VCaP (cell line): ENCODE data around the gene OSBPL5.

ENCODE experiments used
- H3K27ac ChIP-seq: fragments of 450-650 bp; 2 replicates; pipeline ENCODE4 v1.5.1; 2017
- TF ChIP-seq, protein P1 (sequence below): fragments of 450-650 bp; conservative IDR thresholded peaks from 2 replicates; pipeline ENCODE4 v1.5.1; 2017; ENCODE audit warnings: mild to moderate bottlenecking, moderate library complexity

OSBPL5 gene

DNA sequence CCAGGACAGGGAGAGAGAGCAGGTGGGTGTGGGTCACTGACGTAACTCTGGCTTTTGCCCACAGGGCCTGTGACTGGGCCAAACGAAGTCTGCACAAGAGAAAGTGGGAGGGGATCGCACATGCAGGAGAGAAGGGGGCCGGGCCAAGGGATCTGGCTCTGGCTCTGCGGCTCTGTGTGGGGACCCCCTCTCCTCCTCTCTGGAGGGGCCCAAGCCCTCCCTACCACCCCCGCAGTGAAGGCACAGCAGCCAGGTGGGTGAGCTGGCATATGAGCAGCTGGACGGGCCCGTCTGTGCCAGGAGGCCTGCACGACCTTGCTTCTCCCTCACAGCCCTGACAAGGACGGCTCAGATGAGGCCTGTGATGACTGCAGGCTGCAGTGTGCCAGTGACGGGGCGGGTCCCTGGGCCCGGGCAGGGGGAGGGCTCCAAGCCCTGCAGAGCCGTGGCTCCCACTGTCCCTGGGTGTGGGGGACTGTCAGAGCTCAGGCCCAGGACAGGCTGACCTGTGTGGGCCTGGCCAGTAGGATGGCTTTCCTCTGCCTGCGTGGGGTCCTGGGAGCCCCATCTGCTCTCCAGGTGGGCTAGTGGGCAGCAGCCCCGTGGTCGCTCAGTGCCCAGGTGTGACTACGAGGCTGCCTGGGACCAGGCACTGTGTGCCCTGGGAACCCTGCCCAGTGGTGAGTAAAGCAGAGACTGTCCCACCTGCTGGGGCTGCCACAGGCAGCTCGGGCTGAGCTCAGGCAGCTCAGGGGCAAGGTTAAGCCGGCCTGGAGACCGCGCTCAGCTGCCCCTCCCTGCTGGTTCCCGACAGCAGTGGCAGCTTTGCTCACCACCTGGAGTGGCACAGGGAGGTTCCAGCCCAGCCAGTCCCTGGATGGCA, 31.3 kb upstream of the OSBPL5 start:
- no peak overlapping the region for H3K27ac ChIP-seq
- TF ChIP-seq, protein P1, sequence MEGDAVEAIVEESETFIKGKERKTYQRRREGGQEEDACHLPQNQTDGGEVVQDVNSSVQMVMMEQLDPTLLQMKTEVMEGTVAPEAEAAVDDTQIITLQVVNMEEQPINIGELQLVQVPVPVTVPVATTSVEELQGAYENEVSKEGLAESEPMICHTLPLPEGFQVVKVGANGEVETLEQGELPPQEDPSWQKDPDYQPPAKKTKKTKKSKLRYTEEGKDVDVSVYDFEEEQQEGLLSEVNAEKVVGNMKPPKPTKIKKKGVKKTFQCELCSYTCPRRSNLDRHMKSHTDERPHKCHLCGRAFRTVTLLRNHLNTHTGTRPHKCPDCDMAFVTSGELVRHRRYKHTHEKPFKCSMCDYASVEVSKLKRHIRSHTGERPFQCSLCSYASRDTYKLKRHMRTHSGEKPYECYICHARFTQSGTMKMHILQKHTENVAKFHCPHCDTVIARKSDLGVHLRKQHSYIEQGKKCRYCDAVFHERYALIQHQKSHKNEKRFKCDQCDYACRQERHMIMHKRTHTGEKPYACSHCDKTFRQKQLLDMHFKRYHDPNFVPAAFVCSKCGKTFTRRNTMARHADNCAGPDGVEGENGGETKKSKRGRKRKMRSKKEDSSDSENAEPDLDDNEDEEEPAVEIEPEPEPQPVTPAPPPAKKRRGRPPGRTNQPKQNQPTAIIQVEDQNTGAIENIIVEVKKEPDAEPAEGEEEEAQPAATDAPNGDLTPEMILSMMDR: no peak

DNA sequence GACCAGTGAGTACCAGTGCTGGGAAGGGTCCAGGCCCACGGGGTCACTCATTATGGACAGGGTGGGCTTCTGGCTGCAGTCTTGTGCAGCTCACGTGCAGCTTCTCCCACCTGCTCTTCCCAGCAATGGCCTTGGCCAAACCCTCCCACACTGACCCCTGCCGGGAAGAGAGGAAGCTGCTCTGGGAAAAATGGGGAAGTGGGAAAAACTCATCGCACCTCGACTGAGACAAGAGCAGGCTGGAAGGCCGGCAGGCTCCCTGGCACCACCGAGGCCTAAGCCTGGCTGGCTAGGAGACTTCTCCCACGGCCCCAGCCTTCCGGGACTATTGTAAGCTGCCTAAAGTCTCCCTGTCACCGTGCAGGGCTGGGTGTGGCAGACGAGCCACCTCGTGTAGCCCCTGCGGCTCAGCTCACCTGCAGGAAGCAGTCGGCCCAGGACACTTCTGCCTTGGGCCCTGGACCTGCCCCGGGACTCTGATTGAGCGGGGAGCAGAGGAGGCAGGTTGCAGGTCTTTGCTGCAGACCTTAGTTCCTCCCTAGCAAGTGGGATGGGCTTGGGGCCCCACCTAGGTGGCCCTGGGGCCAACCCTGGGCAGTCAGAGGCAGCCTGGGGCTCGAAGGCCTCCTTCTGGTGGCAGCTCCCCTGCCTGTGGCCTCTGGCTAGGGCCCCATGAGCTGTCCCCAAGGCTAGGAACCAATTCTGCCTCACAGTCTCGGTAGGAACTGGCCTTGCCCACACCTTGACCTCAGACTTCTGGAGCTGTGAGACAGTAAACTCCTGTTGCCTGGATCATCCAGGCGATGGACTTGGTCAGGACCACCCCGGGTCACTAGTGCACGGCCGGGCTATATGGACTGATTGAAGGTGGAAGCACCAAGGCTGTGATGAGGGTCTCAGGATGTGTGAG, 30.4 kb upstream of the OSBPL5 start:
- no peak overlapping the region for H3K27ac ChIP-seq
- TF ChIP-seq, protein P1: peak; percentile 39

GRCh38 chr11:3194016-3194816, 29.1 kb upstream of the OSBPL5 start:
- H3K27ac ChIP-seq: no peak overlapping the region
- TF ChIP-seq, protein P1: no peak

DNA sequence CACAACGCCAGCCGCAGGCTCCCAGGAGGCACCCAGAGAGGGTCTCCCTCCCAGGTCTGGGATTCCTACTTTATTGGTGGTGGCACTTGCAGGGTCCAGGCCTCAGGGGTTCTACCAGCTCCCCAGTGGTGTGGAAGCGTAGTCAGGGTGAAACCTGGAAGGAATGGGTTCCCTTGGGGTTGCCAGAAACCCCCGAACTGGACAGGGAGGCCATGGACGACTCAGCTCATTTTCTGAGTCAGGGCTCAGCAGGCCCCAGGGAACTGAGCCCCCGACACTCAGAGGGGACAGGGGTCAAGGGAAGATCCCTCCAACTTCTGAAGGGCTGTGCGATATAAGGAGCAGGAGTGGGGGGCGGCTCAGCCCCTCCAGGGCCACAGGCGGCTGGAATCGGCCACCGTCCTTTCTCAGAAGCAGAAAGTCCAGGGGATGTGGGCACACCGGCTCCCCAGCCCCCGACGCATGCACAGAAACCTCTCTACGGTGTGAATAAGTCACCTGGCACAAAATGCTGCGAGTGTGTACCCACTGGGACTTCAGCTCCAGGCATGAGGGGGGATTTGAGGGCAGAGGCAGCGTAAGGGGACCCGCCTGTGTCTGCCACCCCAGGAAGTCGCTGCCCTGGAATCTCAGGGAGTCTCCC, 28.4 kb upstream of the OSBPL5 start:
- H3K27ac ChIP-seq: no peak overlapping the region
- TF ChIP-seq, protein P1: no peak

- TF ChIP-seq, protein P1: no peak
- no peak overlapping the region for H3K27ac ChIP-seq
Measured at GRCh38 chr11:3192511-3193372, 27.6 kb upstream of the OSBPL5 start.

DNA sequence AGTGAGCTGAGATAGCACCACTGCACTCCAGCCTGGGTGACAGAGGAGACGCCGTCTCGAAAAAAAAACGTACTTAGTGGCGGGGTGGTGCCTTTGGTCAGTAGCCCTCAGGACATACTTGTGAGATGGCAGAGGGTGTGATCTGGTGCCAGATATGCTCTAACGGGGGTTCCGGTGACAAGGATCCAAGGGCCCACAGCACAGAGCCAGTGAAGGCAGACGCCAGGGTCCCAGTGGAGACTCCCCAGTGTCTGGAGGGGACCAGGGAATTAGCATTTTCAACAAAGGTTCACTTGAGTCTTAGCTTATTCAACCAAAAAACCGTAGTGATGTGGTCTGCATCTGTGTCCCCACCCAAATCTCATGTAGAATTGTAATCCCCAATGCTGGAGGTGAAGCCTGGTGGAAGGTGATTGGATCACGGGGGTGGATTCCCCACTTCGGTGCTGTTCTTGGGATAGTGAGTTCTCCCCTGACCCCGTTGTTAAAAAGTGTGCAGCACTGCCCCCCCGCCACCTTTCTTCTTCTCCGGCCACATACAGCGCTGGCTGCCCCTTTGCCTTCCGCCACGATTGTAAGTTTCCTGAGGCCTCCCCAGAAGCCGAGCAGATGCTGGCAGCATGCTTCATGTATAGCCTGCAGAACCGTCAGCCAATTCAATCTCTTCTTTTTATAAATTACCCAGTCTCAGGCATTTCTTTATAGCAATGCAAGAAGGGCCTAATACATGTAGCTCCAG, 26.6 kb upstream of the OSBPL5 start:
- no peak overlapping the region for H3K27ac ChIP-seq
- TF ChIP-seq, protein P1: no peak
